Keratinocyte (primary cell): ENCODE data around the gene PABPN1L.

Experiments
- CTCF ChIP-seq, 3 experiments: IDR thresholded peaks in 1 of 3; conservative IDR thresholded peaks in 1 of 3; optimal IDR thresholded peaks in 1 of 3; 2 replicates in 2 of 3; 3 replicates in 1 of 3; pipeline versions ENCODE3 to v1.5.1; 2011; ENCODE audit warnings: low read length in 3 of 3, mild to moderate bottlenecking in 3 of 3, moderate library complexity in 2 of 3, control low read depth in 1 of 3, inconsistent platforms in 1 of 3; ENCODE audit not compliant: insufficient read depth in 2 of 3; ENCODE audit errors: extremely low read depth in 1 of 3
- EZH2 ChIP-seq: IDR thresholded peaks from one replicate; pipeline ENCODE4 v1.6.1; 2012; ENCODE audit warnings: inconsistent platforms, mild to moderate bottlenecking, low read length, moderate library complexity

GRCh38 chr16:88835818-88836217 lies 30.6 kb downstream of the PABPN1L start:
- no peak for TF ChIP-seq CTCF (optimal IDR thresholded peaks at IDR 0.05 in 1 of 3, IDR thresholded peaks at IDR 0.05 in 1 of 3, conservative IDR thresholded peaks at IDR 0.05 in 1 of 3; ENCODE audit: extremely low read depth in 1 of 3, insufficient read depth in 2 of 3, low read length in 3 of 3)
- no peak for TF ChIP-seq EZH2
